GM18870 (cell line): ENCODE results near the gene POM121L2.
"Not testable (repeated sequence)": the region's sequence is repeated elsewhere in the genome, so short reads cannot be mapped to it uniquely, and the experiment has no call there.

Experiments used
- ATAC-seq: cut with Tn5 transposase; IDR thresholded peaks from one replicate; pipeline ENCODE4 v1.9.1; 2021; ENCODE audit warnings: moderate library complexity; ENCODE audit not compliant: unreplicated experiment

POM121L2 gene

DNA sequence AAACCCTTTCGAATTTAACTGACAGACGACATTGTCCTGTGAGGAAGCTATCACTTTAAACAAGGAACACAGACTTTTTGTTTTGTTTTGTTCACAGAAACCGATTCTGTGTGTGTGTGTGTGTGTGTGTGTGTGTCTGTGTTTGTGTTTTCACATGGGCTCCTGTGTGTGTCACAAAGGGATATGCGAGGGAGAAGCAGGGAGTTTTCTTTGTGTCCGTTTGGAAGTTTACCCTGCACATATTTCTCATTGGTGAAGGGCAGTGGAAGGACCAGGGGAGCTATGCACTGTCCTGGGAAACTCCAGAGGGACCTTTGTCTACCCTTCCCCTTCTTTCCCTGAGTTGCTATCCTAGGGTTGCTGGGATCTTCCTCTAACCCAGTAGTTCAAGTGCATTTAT is 17.7 kb downstream of the POM121L2 start:
- no peak for ATAC-seq

DNA sequence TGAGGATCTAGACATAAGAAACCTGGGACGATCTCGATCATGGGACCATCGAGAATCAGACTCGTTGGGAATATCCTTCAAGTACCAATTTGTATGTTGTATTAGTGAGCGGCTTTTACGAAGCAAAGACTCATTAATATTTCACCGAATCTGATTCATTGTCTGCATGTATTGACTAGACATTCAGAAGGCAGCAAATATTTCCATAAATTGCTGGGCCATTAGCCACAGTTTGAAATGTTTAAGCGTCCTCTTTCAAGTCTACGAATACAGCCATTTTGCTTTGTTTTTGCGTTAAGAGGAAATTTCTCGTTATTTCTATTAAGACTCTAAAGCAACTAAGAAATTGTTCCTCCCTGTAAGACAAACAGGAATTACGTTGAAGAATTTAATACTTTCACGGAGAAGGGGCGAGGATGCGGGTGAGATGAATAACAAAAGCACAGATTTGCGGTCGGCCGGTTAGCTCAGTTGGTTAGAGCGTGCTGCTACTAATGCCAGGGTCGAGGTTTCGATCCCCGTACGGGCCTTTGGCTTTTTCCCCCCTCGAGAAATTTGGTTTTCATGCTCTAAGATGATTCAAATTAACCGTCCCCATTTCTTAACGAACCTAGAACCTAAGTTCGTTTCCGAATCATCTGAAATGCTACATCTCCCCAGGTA is 18.5 kb downstream of the POM121L2 start:
- ATAC-seq: no peak

DNA sequence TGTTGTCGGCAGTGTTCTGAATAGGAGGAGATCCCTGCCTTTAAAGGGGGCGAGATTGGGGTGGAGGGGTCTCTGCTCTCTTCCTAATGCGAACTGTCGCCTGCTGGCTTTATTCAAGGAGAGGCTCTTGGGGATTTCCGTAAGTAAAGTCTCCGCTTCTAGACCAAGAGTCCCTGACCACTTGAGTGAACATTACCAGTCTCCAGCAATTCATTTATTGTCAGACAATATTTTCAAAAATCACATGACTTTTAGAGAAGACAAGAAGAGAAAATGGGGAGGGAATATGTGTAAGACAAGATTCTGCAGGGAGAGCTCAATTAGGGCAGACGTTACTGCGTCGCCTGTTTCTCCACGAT is 21.2 kb downstream of the POM121L2 start:
- ATAC-seq: no peak

GRCh38 chr6:27290065-27290849 is 21.8 kb downstream of the POM121L2 start:
- ATAC-seq: no peak

GRCh38 chr6:27288136-27289044 is 23.7 kb downstream of the POM121L2 start:
- ATAC-seq: no peak

- no peak for ATAC-seq
Observed at GRCh38 chr6:27287751-27288135, 24.3 kb downstream of the POM121L2 start.

- no peak for ATAC-seq
Observed at GRCh38 chr6:27286141-27286540, 25.9 kb downstream of the POM121L2 start.

DNA sequence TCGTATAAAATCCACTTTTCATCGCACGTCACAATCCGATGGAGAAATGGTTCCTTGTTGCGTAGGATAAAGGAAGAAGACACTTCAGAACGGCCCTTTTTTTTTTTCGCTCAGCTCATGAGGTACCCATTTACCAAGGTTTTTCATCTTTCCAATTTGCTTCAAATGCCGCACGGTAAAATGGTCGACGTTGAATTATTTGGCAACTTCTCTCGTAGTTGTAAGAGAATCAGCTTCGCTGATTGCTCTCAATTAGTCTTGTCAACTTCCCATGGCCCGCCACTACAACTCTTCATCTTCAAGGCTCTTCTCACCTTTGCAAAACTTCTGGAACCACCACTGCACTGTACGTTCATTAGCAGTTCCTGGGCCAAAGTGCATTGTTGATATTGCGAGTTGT is 28.8 kb downstream of the POM121L2 start:
- ATAC-seq: no peak

DNA sequence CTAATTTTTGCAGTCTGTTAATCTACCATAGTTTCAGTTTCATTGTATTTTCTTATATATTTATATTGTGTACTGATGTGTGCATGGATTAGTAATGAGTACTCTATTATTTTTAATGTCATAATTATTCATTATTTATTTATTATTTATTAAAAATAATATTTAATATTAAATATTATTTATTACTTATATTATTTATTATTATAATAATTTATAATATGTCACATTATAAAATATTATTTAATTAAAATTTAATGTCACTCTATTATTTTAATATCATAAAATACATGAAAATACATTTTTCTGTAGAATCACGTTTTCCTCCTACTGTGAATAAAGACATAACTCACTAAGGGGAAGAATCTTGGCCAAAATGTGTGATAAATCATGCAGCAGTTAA is 30.5 kb downstream of the POM121L2 start:
- ATAC-seq: no peak

GRCh38 chr6:27281105-27281539 is 31.0 kb downstream of the POM121L2 start:
- ATAC-seq: no peak

GRCh38 chr6:27280540-27281000 is 31.5 kb downstream of the POM121L2 start:
- no peak for ATAC-seq

- no peak for ATAC-seq
Observed at GRCh38 chr6:27280064-27280539, 32.0 kb downstream of the POM121L2 start.

GRCh38 chr6:27279513-27280063 is 32.5 kb downstream of the POM121L2 start:
- no peak for ATAC-seq

DNA sequence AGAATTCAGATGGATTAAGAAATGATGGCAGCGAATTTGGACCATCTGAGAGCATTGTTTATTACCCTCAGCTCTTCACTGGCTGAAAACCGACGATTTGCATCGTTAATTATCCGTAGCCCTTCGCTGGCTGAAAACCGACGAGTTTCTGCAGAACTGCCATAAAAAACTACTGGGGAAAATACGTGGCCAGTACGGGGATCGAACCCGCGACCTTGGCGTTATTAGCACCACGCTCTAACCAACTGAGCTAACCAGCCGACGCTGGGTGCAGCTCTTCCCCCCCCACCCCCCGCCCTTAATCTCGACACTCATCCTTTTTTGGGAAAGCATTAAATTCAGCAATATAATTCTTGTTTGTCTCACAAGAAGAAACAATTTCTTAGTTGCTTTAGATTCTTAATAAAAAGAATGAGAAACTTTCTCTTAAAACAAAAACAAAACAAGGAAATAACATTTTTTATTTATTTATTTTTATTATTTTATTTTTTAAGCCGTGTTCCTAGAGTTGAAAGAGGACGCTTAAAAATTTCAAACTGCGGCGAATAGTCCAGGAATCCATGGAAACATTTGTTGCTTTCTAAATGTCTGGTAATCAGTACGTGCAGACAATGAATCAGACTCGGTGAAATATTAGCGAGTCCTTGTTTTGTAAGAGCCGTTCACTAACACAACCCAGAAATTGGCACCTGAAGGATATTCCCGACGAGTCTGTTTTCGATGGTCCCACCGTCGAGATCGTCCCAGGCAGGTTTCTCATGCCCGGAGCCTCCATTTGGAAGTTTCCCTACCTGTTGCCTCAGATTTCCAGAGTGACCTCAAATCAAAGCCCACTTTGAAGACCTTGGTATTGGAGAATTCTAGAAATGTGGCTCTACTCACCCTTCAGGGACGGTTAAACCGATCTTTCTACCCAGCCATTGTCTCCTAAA is 36.8 kb downstream of the POM121L2 start:
- no peak for ATAC-seq

DNA sequence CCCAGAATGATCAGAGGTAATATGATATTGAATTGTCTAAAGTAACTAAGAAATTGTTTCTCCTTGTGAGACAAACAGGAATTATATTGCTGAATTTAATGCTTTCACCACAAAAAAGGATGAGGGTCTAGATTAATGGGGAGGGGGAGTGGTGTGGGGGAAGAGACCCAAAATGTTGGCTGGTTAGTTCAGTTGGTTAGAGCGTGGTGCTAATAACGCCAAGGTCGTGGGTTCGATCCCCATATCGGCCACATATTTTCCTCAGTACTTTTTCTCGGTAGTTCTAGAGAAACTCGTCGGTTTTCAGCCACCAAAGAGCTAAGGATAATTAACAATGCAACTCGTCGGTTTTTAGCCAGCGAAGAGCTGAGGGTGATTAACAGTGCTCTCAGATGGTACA is 38.3 kb downstream of the POM121L2 start:
- ATAC-seq: no peak

DNA sequence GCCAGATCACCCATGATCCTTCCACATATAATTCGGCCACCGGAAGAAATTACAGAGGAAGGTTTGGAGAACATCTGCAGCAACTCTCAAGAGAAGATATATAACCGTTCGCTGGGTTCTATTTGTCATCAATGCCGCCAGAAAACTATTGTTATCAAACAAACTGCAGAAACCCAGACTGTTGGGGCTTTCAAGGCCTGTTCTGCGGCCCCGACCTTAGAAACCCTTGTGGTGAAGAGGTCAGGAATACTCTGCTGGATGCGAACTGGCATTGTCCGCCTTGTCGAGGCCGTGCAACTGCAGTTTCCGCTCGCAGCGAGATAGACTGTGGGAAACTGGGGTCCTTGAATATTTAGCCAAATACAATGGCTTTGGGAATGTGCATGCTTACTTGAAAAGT is 43.3 kb downstream of the POM121L2 start:
- ATAC-seq: no peak

DNA sequence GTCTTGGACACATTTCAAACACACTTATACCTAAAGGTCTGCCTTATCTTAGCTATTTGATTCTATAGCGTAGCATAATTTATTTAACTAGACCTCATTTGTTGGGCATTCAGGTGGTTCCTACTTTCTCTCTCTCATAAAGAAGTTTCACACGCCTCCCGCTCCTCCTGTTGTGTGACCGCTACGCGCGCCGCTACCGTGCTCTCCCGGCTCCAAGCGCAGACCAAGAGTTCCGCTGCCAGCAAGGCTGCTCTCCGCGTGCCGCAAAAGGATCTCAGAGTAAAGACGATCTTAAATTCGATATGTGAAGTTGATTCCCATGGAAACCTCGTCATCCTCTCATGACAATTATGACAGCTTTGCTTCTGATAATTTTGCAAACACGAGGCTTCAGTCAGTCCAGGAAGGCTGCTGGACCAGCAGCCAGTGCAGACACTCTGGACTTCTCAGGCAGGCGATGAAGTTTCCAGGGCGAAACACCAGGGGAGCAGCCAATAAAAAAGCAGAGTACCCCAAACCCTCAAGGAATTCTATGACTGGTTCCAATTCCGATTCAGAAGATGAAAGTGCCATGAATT is 44.1 kb downstream of the POM121L2 start:
- ATAC-seq: no peak

GRCh38 chr6:27267003-27267402 is 45.1 kb downstream of the POM121L2 start:
- not testable (repeated sequence) for ATAC-seq

- no peak for ATAC-seq
Observed at GRCh38 chr6:27263886-27264285, 48.2 kb downstream of the POM121L2 start.
